ENCODE results near the gene UQCC2.

- TF ChIP-seq CTCF (conservative IDR thresholded peaks at IDR 0.05; ENCODE audit: low read length), result no peak
- TF ChIP-seq EZH2phosphoT487 (IDR thresholded peaks at IDR 0.05; ENCODE audit: borderline replicate concordance, low read depth, low read length), result no peak
Observed at GRCh38 chr6:33738153-33738552, 26.7 kb upstream of the UQCC2 start.
